ENCODE results near the gene AGER. TPM values are rescaled to one million over a fixed set of nuclear protein-coding genes. Genes with fewer than 3 reads are reported as not detected.
A peak's percentile ranks its signal among the peaks of the same experiment; 100 is the strongest.

Gene AGER
- total and polyA plus RNA-seq, 9 of the 15 experiments (the other 6 are each of a cell fraction or from before 2014, with no cell fraction given): 1.2 to 11.5 (median 4.1) TPM

DNA sequence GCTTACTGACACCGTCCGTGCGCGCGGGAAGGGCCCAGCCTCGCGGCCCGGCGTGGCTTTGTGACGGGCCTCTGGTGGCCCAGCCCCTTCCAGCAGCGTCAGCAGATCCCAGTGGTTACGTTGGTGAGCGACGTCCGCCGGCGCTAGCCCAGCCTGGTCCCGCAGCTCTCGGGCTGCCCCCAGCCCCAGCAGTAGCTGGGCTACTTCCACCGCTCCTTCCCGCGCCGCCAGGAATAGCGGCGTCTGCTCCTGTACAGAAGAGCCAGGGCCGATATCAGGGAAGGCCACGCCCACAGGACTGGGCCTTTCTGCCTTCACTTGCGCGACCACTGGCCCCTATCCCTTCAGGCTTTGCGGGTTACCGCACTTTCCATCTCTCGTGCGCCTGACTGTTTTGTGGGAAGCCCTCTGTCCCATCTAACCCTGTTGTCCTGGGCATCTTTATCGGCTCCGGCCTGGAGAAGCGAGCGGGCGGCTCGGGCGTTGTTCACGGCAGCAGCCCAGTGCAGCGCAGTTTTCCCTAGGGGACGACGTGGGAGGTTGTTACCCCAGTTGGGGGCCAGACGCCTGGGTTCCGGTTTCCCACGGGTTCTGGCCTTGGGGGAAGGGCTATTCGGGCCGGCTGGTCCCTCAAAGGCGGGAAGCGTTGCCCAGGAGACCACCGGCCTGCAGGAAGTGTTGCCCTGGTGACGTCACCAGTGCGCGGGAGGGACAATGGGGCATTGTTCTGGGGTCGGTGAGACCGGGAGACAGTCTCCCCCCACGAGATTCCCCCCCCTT, 12.0 kb upstream of the AGER start (continued):
- TF ChIP-seq, protein P1, sequence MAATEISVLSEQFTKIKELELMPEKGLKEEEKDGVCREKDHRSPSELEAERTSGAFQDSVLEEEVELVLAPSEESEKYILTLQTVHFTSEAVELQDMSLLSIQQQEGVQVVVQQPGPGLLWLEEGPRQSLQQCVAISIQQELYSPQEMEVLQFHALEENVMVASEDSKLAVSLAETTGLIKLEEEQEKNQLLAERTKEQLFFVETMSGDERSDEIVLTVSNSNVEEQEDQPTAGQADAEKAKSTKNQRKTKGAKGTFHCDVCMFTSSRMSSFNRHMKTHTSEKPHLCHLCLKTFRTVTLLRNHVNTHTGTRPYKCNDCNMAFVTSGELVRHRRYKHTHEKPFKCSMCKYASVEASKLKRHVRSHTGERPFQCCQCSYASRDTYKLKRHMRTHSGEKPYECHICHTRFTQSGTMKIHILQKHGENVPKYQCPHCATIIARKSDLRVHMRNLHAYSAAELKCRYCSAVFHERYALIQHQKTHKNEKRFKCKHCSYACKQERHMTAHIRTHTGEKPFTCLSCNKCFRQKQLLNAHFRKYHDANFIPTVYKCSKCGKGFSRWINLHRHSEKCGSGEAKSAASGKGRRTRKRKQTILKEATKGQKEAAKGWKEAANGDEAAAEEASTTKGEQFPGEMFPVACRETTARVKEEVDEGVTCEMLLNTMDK (IDR thresholded peaks at IDR 0.05; ENCODE audit: borderline replicate concordance, insufficient read depth, low read depth, low read length, poor library complexity, severe bottlenecking): no peak
- 0 out of 2 replicates have a peak, but pooled peaks have one; percentile 45 for TF ChIP-seq CAMTA2 (CRISPR knock-in tag; conservative IDR thresholded peaks at IDR 0.05)
- peak in 1 of 2 experiments; percentile 1; a peak in 2 of 4 replicates for TF ChIP-seq RCOR1 (IDR thresholded peaks at IDR 0.05; ENCODE audit: borderline replicate concordance in 1 of 2, low read depth in 2 of 2, low read length in 2 of 2)
- no peak for TF ChIP-seq ZNF274 (IDR thresholded peaks at IDR 0.05; ENCODE audit: borderline replicate concordance, low read depth, low read length)
- TF ChIP-seq CBFB (CRISPR knock-in tag; IDR thresholded peaks at IDR 0.05): peak; percentile 87; the same call in 1 of the 2 replicates
- TF ChIP-seq, protein P2, sequence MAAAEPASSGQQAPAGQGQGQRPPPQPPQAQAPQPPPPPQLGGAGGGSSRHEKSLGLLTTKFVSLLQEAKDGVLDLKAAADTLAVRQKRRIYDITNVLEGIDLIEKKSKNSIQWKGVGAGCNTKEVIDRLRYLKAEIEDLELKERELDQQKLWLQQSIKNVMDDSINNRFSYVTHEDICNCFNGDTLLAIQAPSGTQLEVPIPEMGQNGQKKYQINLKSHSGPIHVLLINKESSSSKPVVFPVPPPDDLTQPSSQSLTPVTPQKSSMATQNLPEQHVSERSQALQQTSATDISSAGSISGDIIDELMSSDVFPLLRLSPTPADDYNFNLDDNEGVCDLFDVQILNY (CRISPR knock-in tag; IDR thresholded peaks at IDR 0.05): peak; percentile 83; the same call in 1 of the 2 replicates
- TF ChIP-seq RBM34 (IDR thresholded peaks at IDR 0.05; ENCODE audit: borderline replicate concordance, insufficient read depth, low read length): no peak
- TF ChIP-seq ESRRB (CRISPR knock-in tag; IDR thresholded peaks at IDR 0.05; ENCODE audit: borderline replicate concordance): 0 out of 2 replicates have a peak, but pooled peaks have one; percentile 45
- TF ChIP-seq RBM17 (IDR thresholded peaks at IDR 0.05; ENCODE audit: borderline replicate concordance, low read depth, low read length): no peak
- no peak for TF ChIP-seq ZNF124 (CRISPR knock-in tag; IDR thresholded peaks at IDR 0.05)
- peak; percentile 47; the same call in 1 of the 2 replicates for TF ChIP-seq MIER1 (IDR thresholded peaks at IDR 0.05; ENCODE audit: low read depth)
- peak; percentile 80 for TF ChIP-seq HCFC1 (IDR thresholded peaks at IDR 0.05; ENCODE audit: low read depth, low read length)
- TF ChIP-seq ZNF583 (CRISPR knock-in tag; IDR thresholded peaks at IDR 0.05): 0 out of 2 replicates have a peak, but pooled peaks have one; percentile 8
- TF ChIP-seq ZNF408 (CRISPR knock-in tag; IDR thresholded peaks at IDR 0.05; ENCODE audit: low read depth): no peak
- no peak for TF ChIP-seq TRIM28 (IDR thresholded peaks at IDR 0.05)
- TF ChIP-seq, protein P3, sequence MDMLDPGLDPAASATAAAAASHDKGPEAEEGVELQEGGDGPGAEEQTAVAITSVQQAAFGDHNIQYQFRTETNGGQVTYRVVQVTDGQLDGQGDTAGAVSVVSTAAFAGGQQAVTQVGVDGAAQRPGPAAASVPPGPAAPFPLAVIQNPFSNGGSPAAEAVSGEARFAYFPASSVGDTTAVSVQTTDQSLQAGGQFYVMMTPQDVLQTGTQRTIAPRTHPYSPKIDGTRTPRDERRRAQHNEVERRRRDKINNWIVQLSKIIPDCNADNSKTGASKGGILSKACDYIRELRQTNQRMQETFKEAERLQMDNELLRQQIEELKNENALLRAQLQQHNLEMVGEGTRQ (CRISPR knock-in tag; IDR thresholded peaks at IDR 0.05): no peak
- TF ChIP-seq, protein P4, sequence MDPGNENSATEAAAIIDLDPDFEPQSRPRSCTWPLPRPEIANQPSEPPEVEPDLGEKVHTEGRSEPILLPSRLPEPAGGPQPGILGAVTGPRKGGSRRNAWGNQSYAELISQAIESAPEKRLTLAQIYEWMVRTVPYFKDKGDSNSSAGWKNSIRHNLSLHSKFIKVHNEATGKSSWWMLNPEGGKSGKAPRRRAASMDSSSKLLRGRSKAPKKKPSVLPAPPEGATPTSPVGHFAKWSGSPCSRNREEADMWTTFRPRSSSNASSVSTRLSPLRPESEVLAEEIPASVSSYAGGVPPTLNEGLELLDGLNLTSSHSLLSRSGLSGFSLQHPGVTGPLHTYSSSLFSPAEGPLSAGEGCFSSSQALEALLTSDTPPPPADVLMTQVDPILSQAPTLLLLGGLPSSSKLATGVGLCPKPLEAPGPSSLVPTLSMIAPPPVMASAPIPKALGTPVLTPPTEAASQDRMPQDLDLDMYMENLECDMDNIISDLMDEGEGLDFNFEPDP (CRISPR knock-in tag; IDR thresholded peaks at IDR 0.05): peak; percentile 84; the same call in 1 of the 2 replicates
- TF ChIP-seq KDM2B (CRISPR knock-in tag; IDR thresholded peaks at IDR 0.05): no peak
- TF ChIP-seq, protein P5, sequence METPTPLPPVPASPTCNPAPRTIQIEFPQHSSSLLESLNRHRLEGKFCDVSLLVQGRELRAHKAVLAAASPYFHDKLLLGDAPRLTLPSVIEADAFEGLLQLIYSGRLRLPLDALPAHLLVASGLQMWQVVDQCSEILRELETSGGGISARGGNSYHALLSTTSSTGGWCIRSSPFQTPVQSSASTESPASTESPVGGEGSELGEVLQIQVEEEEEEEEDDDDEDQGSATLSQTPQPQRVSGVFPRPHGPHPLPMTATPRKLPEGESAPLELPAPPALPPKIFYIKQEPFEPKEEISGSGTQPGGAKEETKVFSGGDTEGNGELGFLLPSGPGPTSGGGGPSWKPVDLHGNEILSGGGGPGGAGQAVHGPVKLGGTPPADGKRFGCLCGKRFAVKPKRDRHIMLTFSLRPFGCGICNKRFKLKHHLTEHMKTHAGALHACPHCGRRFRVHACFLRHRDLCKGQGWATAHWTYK (CRISPR knock-in tag; IDR thresholded peaks at IDR 0.05): peak; percentile 49; the same call in 1 of the 2 replicates
